Natural killer cell treated with Interleukin-12 subunit alpha and Interleukin-12 subunit beta and Interleukin-15 and Interleukin-18, amount 100 ng/mL, for 72 hours (primary cell): ENCODE measurements around the gene NAP1L4. TPM values are rescaled to one million over a fixed set of nuclear protein-coding genes. Genes with fewer than 3 reads are reported as not detected.
A peak's percentile ranks its signal among the peaks of the same experiment; 100 is the strongest.

ENCODE experiments used
- ATAC-seq, 2 donors: fragments of 150-1000 bp; cut with Tn5 transposase in 1 of 2; sonication (Bioruptor Pico), chemical (Tn5 transposase) in 1 of 2; 2 replicates each; pipeline ENCODE4 v1.10.0; 2021
- DNase-seq: peaks from one replicate; pipeline ENCODE4 v3.0.0; 2022; ENCODE audit warnings: low spot score
- H3K27ac Mint-ChIP-seq, 2 donors: 1 replicate in 1 of 2; 2 replicates in 1 of 2; pipeline ENCODE4 v1.8.0; 2022; ENCODE audit warnings: mixed read lengths in 2 of 2, mild to moderate bottlenecking in 1 of 2, moderate library complexity in 1 of 2
- H3K27me3 Mint-ChIP-seq, 2 donors: 1 replicate in 1 of 2; 2 replicates in 1 of 2; pipeline ENCODE4 v1.8.0; 2022; ENCODE audit warnings: mixed read lengths in 2 of 2
- H3K36me3 Mint-ChIP-seq: one replicate; pipeline ENCODE4 v1.8.0; 2022; ENCODE audit warnings: mixed read lengths
- H3K4me1 Mint-ChIP-seq, 2 donors: 1 replicate in 1 of 2; 2 replicates in 1 of 2; pipeline ENCODE4 v1.8.0; 2022; ENCODE audit warnings: low read depth in 2 of 2, mixed read lengths in 2 of 2, mild to moderate bottlenecking in 1 of 2
- H3K4me3 Mint-ChIP-seq: one replicate; pipeline ENCODE4 v1.8.0; 2022; ENCODE audit warnings: mixed read lengths
- H3K9me3 Mint-ChIP-seq: 2 replicates; pipeline ENCODE4 v1.8.0; 2022; ENCODE audit warnings: mixed read lengths
- total RNA-seq, 2 donors: library from RNA; stranded (reverse); gene quantifications; one replicate each; pipeline ENCODE4 v1.2.3, GENCODE V29; 2022

Gene NAP1L4
- total RNA-seq, 2 donors from 2014 or later, result 160 to 222 TPM

DNA sequence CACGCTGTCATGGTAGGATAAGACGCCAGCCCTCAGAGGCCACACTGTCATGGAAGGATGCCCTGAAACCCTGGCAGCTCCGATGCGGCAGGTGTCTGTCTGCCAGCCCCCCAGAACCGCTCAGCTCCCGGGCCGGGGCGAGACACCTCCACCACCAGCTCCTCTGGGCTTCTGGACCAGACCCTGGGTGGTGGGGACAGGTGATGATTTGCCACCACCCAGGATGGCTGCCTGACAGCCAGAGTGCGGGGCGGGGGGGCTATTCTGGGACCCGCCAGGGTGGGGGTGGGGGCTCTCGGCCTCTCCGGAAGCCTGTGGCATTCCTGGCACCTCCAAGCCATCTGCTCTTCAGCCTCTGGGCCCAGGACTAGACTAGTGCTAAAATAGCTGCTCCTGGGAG, 72.3 kb downstream of the NAP1L4 start:
- no peak overlapping the region for H3K4me3 Mint-ChIP-seq

DNA sequence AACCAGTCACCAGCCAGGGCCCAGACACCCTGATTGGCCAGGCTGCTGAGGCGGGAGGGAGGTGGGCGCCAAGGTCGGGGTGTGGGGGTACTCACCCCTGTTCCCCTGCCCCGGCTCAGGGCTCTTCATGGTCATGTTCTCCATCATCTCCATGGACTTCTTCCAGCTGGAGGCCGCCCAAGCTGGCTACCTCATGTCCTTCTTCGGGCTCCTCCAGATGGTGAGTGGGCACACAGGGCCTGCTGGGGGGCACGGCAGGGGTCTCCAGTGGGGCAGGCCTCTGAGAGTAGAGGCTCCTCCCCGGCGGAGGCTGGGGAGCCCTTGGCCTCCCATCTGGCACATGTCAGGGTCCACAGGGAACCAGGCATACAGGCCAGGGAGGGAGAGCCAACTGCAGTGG, 72.9 kb downstream of the NAP1L4 start:
- H3K36me3 Mint-ChIP-seq, result no peaks in the 10 kb centered on the region
- H3K9me3 Mint-ChIP-seq, result no peaks in the 10 kb centered on the region
- ATAC-seq (no peak), DNase-seq (no peak)
- H3K4me3 Mint-ChIP-seq, result no peak overlapping the region
- no peaks in the 10 kb centered on the region for H3K27me3 Mint-ChIP-seq
- H3K4me1 Mint-ChIP-seq, result no peaks in the 10 kb centered on the region
- H3K27ac Mint-ChIP-seq, result no peak overlapping the region

More for the DNA sequence above, 72.3 kb downstream of the NAP1L4 start:
- no peak overlapping the region for H3K27ac Mint-ChIP-seq
- no peaks in the 10 kb centered on the region for H3K27me3 Mint-ChIP-seq
- H3K9me3 Mint-ChIP-seq, result no peaks in the 10 kb centered on the region
- ATAC-seq (no peak), DNase-seq (no peak)
- H3K4me1 Mint-ChIP-seq, result no peaks in the 10 kb centered on the region
- H3K36me3 Mint-ChIP-seq, result no peaks in the 10 kb centered on the region

DNA sequence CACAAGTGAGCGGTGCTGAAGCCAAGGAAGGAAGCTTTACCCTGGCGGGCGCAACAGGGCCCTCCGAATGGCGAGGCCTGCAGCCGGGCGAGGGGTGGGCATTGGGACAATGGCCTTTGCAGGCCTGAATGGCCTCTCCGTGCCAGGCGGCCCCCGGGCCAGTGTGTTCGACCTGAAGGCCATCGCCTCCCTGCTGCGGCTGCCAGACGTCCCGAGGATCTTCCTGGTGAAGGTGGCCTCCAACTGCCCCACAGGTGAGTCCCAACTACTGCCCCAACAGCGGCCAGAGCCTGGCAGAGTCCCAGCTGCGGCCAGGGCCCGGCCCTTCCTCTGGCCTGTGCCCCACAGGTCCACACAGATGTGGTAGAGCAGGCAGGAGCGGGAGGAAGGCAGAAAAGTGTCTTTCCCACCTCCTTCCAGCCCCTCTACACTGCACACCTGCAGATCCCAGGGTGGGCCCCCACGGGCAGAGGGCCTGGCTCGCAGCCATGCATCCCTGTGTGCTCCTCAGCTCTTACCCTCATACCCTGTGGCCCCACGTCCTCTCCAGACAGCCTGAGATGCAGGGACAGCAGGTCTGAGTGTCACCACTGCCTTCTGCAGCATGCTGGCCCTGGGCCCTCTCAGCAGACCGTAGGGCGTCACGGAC, 74.2 kb downstream of the NAP1L4 start:
- Mint-ChIP-seq H3K27me3 (no peaks in the 10 kb centered on the region), H3K4me3 (no peak overlapping the region), H3K27ac (no peak overlapping the region), H3K4me1 (peaks cover 0 to 5% of the 10 kb centered on the region in 2 donors), H3K36me3 (no peaks in the 10 kb centered on the region), H3K9me3 (no peaks in the 10 kb centered on the region)
- ATAC-seq (no peak), DNase-seq (peak; percentile 55)

DNA sequence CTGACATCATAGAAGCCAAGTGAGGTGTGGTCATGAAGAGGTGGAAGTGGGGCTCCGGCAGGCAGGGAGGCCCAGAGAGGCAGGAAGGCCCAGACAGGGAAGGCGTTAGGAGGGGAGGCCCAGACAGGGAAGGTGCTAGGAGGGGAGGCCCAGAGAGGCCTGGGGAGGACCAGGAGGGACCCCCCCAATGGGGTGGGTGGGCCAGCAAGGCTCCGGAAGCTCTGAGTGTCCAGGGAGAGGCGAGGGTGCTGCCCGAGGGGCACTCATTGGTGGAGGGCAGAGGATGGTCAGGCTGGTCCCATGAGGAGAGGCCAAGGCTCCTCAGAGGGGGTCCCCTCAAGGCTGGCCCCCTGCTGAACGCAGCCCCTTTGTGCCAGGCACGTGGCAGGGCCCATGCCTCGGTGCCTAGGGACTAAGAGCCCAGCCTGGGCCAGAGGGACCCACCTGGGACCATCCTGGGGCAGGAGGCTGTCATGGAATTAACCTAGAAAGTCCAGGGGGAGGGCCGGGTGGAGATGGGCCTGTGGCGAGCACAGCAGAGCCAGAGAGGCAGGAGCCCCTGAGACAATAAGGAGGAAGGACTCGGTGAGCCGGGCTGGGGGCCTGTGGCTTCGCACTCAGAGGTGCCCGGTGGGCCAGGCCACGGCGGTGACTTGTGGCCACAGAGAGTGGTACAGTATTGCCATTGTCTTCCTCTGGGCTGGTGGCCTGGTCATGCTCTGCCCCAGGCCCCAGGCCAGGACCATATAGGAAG, 75.1 kb downstream of the NAP1L4 start:
- H3K4me1 Mint-ChIP-seq, result peaks cover 0 to 5% of the 10 kb centered on the region in 2 donors
- H3K9me3 Mint-ChIP-seq, result no peaks in the 10 kb centered on the region
- H3K27ac Mint-ChIP-seq, result no peak overlapping the region
- DNase-seq, result peak; percentile 28
- H3K4me3 Mint-ChIP-seq, result no peak overlapping the region
- ATAC-seq, result no peak
- H3K27me3 Mint-ChIP-seq, result no peaks in the 10 kb centered on the region
- no peaks in the 10 kb centered on the region for H3K36me3 Mint-ChIP-seq

DNA sequence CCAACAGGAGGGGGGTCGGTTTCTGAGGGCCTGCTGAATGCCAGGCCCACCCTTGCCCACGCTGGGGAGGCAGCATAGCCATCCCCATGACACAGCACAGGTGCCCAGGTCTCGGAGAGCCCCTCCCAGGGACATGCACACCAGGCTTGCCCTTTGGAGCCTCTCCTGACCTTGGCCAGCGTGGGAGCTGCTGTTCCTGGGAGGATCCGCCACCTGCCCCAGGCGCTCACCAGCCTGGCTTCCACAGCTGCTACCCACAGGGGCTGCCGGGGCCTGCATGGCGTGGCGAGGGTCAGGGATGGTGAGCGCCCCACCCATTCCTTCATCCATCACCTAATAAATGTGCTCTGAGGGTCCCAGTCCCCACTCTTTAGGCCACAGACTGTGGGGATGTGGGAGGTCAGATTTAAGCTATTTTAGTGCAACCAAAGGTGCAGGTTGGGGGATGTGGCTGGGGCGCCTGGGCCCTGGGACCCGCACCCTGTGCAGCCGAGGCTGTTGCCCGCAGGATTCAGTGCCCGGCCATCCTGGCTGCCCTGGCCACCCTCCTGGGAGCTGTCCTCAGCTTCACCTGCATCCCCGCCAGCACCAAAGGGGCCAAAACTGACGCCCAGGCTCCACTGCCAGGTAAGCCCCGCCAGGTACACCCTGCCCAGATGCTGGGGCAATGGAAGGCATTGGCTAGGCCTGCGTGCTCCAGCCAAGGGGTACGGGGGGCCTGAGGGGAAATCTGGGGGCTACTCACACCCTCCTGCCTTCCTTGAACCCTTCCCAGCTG, 75.8 kb downstream of the NAP1L4 start:
- Mint-ChIP-seq H3K4me1 (peaks cover 0 to 8% of the 10 kb centered on the region in 2 donors), H3K36me3 (no peaks in the 10 kb centered on the region)
- no peak for DNase-seq

DNA sequence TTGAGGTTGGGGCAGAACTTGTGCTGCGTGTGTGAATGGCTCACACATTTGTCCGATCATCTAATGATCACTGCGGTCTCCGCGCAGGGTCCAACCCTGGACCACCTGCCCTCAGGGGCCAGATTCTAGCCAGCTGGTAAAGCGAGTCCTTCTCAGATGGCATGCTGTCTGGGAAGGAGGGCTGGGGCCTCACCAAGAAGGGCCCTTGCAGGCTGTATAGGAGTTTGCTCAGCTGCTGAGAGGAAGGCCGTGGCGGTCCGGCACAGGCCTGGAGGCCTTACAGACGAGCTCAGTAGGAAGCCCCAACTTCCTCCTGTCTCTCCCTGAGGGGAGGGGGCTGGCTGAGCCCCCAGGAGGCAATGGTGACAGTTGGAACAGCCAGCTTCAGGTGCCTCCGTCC, 76.7 kb downstream of the NAP1L4 start:
- Mint-ChIP-seq H3K4me3 (no peak overlapping the region), H3K36me3 (no peaks in the 10 kb centered on the region), H3K27me3 (no peaks in the 10 kb centered on the region), H3K9me3 (no peaks in the 10 kb centered on the region), H3K27ac (no peak overlapping the region), H3K4me1 (peaks cover 0 to 8% of the 10 kb centered on the region in 2 donors)
- DNase-seq (no peak), ATAC-seq (no peak)

More for the DNA sequence above, 75.8 kb downstream of the NAP1L4 start:
- Mint-ChIP-seq H3K27me3 (no peaks in the 10 kb centered on the region), H3K9me3 (no peaks in the 10 kb centered on the region), H3K27ac (no peak overlapping the region), H3K4me3 (no peak overlapping the region)
- no peak for ATAC-seq

DNA sequence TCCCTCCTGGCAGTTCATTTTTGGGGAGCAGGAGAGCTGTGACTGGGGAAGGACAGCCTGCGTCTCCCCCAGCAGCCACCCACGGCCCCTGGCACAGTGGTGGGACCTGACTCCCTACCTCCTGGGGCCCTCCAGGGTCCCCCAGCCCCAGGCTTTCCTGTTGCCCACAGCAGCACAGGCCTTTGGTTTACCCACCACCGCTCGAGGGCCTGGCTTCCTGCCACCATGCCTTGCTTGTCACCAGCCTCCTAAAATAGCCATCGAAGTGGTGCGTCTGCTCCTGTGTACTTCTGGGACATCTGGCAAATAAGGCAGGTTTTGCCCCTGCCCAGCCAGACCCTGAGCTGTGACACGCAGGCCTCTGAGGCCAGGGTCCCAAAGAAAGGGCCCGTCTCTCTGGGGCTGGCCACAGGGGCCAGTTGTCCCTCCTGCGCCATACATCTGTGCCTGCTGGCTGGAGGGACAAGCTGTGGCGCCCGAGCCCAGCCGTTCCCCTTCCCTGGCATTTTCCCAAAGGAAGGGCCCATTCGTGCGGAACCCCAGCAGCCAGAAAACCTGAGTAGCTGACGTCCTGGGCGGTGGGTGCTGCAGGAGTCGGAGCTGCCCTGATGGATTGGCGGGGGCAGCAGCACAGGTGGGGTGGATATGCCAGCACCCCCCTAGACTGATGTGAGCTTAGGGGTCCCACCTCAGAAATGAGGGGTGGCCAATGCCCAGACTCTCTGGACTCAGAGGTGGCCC, 77.5 kb downstream of the NAP1L4 start:
- H3K9me3 Mint-ChIP-seq, result no peaks in the 10 kb centered on the region
- DNase-seq (no peak), ATAC-seq (no peak)
- no peaks in the 10 kb centered on the region for H3K36me3 Mint-ChIP-seq
- H3K4me3 Mint-ChIP-seq, result no peak overlapping the region
- H3K4me1 Mint-ChIP-seq, result peaks cover 0 to 11% of the 10 kb centered on the region in 2 donors
- no peaks in the 10 kb centered on the region for H3K27me3 Mint-ChIP-seq
- no peak overlapping the region for H3K27ac Mint-ChIP-seq

DNA sequence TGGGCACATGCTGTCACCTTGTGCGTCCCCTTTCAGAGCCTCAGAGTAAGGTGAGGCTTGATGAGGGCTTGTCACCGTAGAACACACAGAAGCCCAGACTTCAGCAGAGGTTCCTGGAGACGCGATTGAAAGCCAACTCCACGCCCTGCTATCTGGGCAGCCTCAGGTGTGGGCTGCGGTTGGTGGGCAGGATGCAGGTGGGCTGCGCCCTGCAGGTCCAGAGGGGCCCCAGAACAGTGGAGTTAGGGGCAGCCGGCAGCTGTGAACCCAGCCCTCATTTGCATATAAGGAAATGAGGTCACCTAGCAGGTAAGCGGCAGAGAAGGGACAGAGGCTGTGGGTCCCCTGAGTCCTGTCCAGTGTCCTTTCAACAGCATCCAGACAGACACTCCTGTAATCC, 78.4 kb downstream of the NAP1L4 start:
- H3K4me1 Mint-ChIP-seq, result peaks cover 0 to 11% of the 10 kb centered on the region in 2 donors
- no peak for ATAC-seq
- no peaks in the 10 kb centered on the region for H3K27me3 Mint-ChIP-seq
- no peaks in the 10 kb centered on the region for H3K36me3 Mint-ChIP-seq
- H3K27ac Mint-ChIP-seq, result no peak overlapping the region
- no peak overlapping the region for H3K4me3 Mint-ChIP-seq
- H3K9me3 Mint-ChIP-seq, result no peaks in the 10 kb centered on the region
- no peak for DNase-seq

DNA sequence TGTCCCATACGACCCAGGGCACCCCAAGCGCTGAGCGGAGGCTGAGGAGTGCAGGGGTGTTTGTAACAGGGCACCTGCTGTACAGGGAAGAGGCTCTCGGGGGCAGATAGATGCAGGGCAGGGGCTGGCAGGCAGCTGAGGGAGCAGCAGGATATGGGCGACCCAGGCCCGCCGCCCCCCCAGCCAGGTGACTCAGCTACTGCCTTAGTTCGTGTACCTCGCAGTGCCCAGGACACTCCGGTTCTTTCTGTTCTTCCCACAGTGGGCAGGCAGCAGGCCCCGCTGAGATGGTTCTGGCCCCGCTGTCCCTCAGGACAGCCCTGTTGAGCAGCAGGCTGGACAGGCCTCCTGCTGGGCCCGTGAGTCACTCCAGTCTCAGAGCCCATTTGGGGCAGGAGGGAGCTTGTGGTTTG, 79.1 kb downstream of the NAP1L4 start:
- ATAC-seq (no peak), DNase-seq (no peak)
- H3K4me3 Mint-ChIP-seq, result no peak overlapping the region
- H3K4me1 Mint-ChIP-seq, result peaks cover 0 to 11% of the 10 kb centered on the region in 2 donors
- H3K27ac Mint-ChIP-seq, result no peak overlapping the region
- H3K9me3 Mint-ChIP-seq, result no peaks in the 10 kb centered on the region
- no peaks in the 10 kb centered on the region for H3K36me3 Mint-ChIP-seq
- H3K27me3 Mint-ChIP-seq, result no peaks in the 10 kb centered on the region

DNA sequence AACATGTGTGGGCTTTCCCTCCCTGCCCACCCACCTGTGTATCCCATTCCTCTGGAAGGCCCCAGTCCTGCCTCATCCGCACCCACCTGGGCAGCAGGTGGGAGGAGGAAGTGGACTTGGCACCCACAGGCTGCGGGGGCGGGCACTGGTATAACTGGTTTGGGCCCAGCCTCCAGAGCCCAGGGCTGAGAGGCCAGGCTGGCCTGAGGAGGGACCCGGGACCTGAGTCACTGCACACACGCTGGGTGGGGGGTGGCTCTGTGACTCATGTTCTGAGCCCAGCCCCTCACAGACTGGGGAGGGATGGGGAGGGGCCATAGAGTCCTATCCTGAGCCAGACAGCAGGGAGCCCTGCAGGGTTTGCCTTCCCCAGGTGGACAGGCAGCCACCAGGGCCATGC, 79.6 kb downstream of the NAP1L4 start:
- peaks cover 0 to 11% of the 10 kb centered on the region in 2 donors for H3K4me1 Mint-ChIP-seq

DNA sequence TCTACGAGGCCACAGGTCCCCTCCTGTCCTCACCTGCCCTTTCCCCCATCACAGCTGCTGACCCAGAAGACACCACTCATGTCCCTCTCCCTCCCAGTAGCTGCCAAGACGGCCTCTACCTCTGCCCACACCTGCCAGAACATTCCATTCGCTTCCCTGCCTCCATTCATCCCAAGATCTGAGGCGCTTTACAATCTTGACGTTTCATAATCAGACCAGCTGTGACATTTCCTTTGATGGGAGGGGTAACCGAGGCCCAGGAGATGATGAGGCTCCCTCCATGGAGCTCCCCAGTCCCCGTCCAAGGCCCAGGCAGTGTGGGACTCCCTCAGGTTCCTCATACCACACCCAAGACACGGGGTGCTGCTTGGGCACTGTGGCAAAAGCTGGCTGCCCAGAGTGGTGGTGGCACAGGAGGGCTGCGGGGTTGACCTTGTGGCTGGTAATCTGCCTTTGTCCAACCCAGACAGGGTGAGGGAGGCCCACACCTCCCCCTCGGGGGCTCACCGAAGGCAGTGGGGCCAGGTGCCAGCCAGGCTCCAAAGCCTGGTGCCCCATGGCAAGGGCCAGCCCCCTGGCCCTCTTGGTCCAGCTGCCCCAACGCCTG, 80.2 kb downstream of the NAP1L4 start:
- DNase-seq, result no peak
- ATAC-seq, result no peak
- Mint-ChIP-seq H3K4me1 (peaks cover 0 to 11% of the 10 kb centered on the region in 2 donors), H3K4me3 (no peak overlapping the region), H3K9me3 (no peaks in the 10 kb centered on the region), H3K27me3 (no peaks in the 10 kb centered on the region), H3K27ac (no peak overlapping the region), H3K36me3 (no peaks in the 10 kb centered on the region)

More for the DNA sequence above, 79.6 kb downstream of the NAP1L4 start:
- H3K27me3 Mint-ChIP-seq, result no peaks in the 10 kb centered on the region
- H3K36me3 Mint-ChIP-seq, result no peaks in the 10 kb centered on the region
- ATAC-seq (no peak), DNase-seq (no peak)
- H3K9me3 Mint-ChIP-seq, result no peaks in the 10 kb centered on the region
- H3K27ac Mint-ChIP-seq, result no peak overlapping the region
- no peak overlapping the region for H3K4me3 Mint-ChIP-seq

DNA sequence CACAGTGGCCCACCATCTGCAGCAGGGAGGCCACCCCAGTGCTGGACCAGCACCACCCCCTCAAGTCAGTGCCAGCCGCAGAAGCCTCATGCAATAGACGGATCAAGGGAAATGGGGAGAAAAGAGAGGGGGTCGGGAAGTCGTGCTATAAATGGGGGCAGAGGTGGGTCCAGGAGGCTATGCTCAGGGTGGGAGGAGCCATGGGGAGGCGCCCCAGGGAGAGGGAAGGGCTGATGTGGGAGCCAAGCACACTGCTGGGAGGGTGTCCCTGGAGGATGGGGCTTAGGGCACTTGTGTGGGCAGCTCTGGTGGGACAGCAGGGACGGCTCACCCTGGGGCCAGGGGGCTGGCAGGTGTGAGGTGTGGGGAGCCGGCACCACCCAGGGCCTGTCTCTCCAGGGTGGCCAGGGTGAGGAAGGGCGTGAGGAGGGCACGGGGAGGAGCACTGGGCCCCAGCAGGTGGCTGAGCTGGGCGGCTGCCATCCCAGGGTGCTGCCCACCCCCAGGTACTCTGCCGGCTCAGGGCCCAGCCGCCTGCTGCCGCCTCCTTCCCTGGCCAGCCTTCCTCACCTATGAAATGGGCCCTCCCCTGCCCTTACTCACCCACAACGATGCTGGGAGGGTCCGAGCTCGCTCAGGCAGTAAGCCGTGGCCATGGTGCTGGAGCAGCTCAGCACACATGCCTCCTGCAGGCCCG, 80.9 kb downstream of the NAP1L4 start:
- no peak overlapping the region for H3K4me3 Mint-ChIP-seq
- no peaks in the 10 kb centered on the region for H3K36me3 Mint-ChIP-seq
- H3K4me1 Mint-ChIP-seq, result peaks cover 0 to 11% of the 10 kb centered on the region in 2 donors
- H3K27ac Mint-ChIP-seq, result no peak overlapping the region
- ATAC-seq (no peak), DNase-seq (no peak)
- no peaks in the 10 kb centered on the region for H3K9me3 Mint-ChIP-seq
- no peaks in the 10 kb centered on the region for H3K27me3 Mint-ChIP-seq
